Esophagus (tissue), 2 donors: Measurements from ENCODE around the gene BCL2. TPM values are rescaled to one million over a fixed set of nuclear protein-coding genes. Genes with fewer than 3 reads are reported as not detected.

Experiments
- H3K27ac ChIP-seq, 2 donors: one replicate each; pipeline ENCODE4 v1.5.1; 2013; ENCODE audit warnings: low read depth in 2 of 2, mild to moderate bottlenecking in 2 of 2, inconsistent platforms in 1 of 2, low read length in 1 of 2, moderate library complexity in 1 of 2
- H3K27me3 ChIP-seq, 2 donors: one replicate each; pipeline ENCODE4 v1.6.1; 2013; ENCODE audit warnings: low read length in 2 of 2, control low read depth in 1 of 2, mild to moderate bottlenecking in 1 of 2; ENCODE audit not compliant: insufficient read depth in 2 of 2, control insufficient read depth in 1 of 2
- H3K36me3 ChIP-seq, 2 donors: one replicate each; pipeline ENCODE4 v1.6.1; 2013; ENCODE audit warnings: low read length in 1 of 2; ENCODE audit not compliant: control insufficient read depth in 2 of 2, insufficient read depth in 2 of 2
- H3K4me1 ChIP-seq, 2 donors: one replicate each; pipeline ENCODE4 v1.6.1; 2013; ENCODE audit warnings: low read length in 1 of 2; ENCODE audit not compliant: control insufficient read depth in 2 of 2, insufficient read depth in 2 of 2
- H3K4me3 ChIP-seq, 2 donors: one replicate each; pipeline ENCODE4 v1.5.1; 2013; ENCODE audit warnings: low read length in 2 of 2, mild to moderate bottlenecking in 2 of 2, low read depth in 1 of 2, moderate library complexity in 1 of 2
- H3K9me3 ChIP-seq, 2 donors: one replicate each; pipeline ENCODE4 v1.6.1; 2013; ENCODE audit warnings: mild to moderate bottlenecking in 2 of 2, low read depth in 1 of 2, low read length in 1 of 2, moderate library complexity in 1 of 2; ENCODE audit not compliant: control insufficient read depth in 2 of 2, insufficient read depth in 1 of 2
- WGBS, 2 donors: extraction: QIAGEN DNeasy Blood & Tissue Kit; methylation state at CpG; one replicate each; pipeline ENCODE4 v1.1.7; 2013; 5-methylcytosine and 5-hydroxymethylcytosine counted together
- polyA plus RNA-seq, 2 donors: library from polyadenylated mRNA; stranded (reverse); fragments of 200-250 nt; gene quantifications; one replicate each; pipeline ENCODE4 v1.2.3, GENCODE V29; 2013
- donor health status: healthy with polysubstance abuse.
- donor health status: Bipolar disorder and iron deficiency.

Gene BCL2
- polyA plus RNA-seq, 2 donors: 1.3 to 1.9 TPM

GRCh38 chr18:63146828-63147409 lies 172.7 kb downstream of the BCL2 start:
- Histone ChIP-seq H3K27ac (no peak overlapping the region), H3K4me1 (peaks cover 0 to 4% of the 10 kb centered on the region in 2 donors), H3K36me3 (no peaks in the 10 kb centered on the region), H3K27me3 (no peaks in the 10 kb centered on the region), H3K9me3 (no peaks in the 10 kb centered on the region), H3K4me3 (no peak overlapping the region)
- 58 to 67% methylated on average over 7 of the region's 7 CpGs for whole genome bisulfite sequencing, 2 donors

GRCh38 chr18:63145851-63146555 lies 173.6 kb downstream of the BCL2 start:
- Histone ChIP-seq H3K36me3 (no peaks in the 10 kb centered on the region), H3K9me3 (no peaks in the 10 kb centered on the region), H3K27ac (peak overlapping the region in 1 of 2 donors; percentile 29), H3K4me1 (no peaks in the 10 kb centered on the region), H3K4me3 (no peak overlapping the region), H3K27me3 (no peaks in the 10 kb centered on the region)
- 58 to 59% methylated on average over 18 of the region's 18 CpGs for WGBS, 2 donors

GRCh38 chr18:63145166-63145850 lies 174.3 kb downstream of the BCL2 start:
- H3K4me3 ChIP-seq: no peak overlapping the region

GRCh38 chr18:63144748-63145147 lies 174.8 kb downstream of the BCL2 start:
- WGBS, 2 donors: 85 to 88% methylated on average over 10 of the region's 10 CpGs
- Histone ChIP-seq H3K27ac (no peak overlapping the region), H3K36me3 (no peaks in the 10 kb centered on the region), H3K4me1 (no peaks in the 10 kb centered on the region), H3K27me3 (no peaks in the 10 kb centered on the region), H3K9me3 (no peaks in the 10 kb centered on the region), H3K4me3 (no peak overlapping the region)

More at GRCh38 chr18:63145166-63145850, 174.3 kb downstream of the BCL2 start:
- Histone ChIP-seq H3K4me1 (no peaks in the 10 kb centered on the region), H3K9me3 (no peaks in the 10 kb centered on the region), H3K27ac (peak overlapping the region in 1 of 2 donors; percentile 29), H3K27me3 (no peaks in the 10 kb centered on the region), H3K36me3 (no peaks in the 10 kb centered on the region)
- WGBS, 2 donors: 73 to 78% methylated on average over 8 of the region's 8 CpGs

- H3K27ac ChIP-seq: no peak overlapping the region
These were observed 176.2 kb downstream of the BCL2 start for GRCh38 chr18:63143330-63143771.

GRCh38 chr18:63142594-63143225 lies 176.9 kb downstream of the BCL2 start:
- no peak overlapping the region for H3K27ac ChIP-seq
- H3K9me3 ChIP-seq: no peaks in the 10 kb centered on the region
- H3K27me3 ChIP-seq: no peaks in the 10 kb centered on the region
- no peaks in the 10 kb centered on the region for H3K36me3 ChIP-seq
- WGBS, 2 donors: 82 to 86% methylated on average over 9 of the region's 9 CpGs
- H3K4me1 ChIP-seq: no peaks in the 10 kb centered on the region
- H3K4me3 ChIP-seq: no peak overlapping the region

More at GRCh38 chr18:63143330-63143771, 176.2 kb downstream of the BCL2 start:
- H3K36me3 ChIP-seq: no peaks in the 10 kb centered on the region
- no peaks in the 10 kb centered on the region for H3K4me1 ChIP-seq
- WGBS, 2 donors: 78 to 83% methylated on average over 11 of the region's 11 CpGs
- H3K27me3 ChIP-seq: no peaks in the 10 kb centered on the region
- H3K9me3 ChIP-seq: no peaks in the 10 kb centered on the region
- no peak overlapping the region for H3K4me3 ChIP-seq

- no peak overlapping the region for H3K4me3 ChIP-seq
- H3K9me3 ChIP-seq: no peaks in the 10 kb centered on the region
- H3K27ac ChIP-seq: no peak overlapping the region
- H3K4me1 ChIP-seq: no peaks in the 10 kb centered on the region
- no peaks in the 10 kb centered on the region for H3K27me3 ChIP-seq
- 72 to 73% methylated on average over 10 of the region's 10 CpGs for WGBS, 2 donors
- no peaks in the 10 kb centered on the region for H3K36me3 ChIP-seq
These were observed 177.8 kb downstream of the BCL2 start for GRCh38 chr18:63141778-63142176.

GRCh38 chr18:63140997-63141777 lies 178.4 kb downstream of the BCL2 start:
- no peak overlapping the region for H3K27ac ChIP-seq

GRCh38 chr18:63140038-63140450 lies 179.5 kb downstream of the BCL2 start:
- no peak overlapping the region for H3K27ac ChIP-seq
- H3K36me3 ChIP-seq: no peaks in the 10 kb centered on the region
- no peak overlapping the region for H3K4me3 ChIP-seq
- H3K27me3 ChIP-seq: no peaks in the 10 kb centered on the region
- H3K4me1 ChIP-seq: no peaks in the 10 kb centered on the region
- no peaks in the 10 kb centered on the region for H3K9me3 ChIP-seq
- WGBS, 2 donors: 83 to 84% methylated on average over 3 of the region's 3 CpGs

More at GRCh38 chr18:63140997-63141777, 178.4 kb downstream of the BCL2 start:
- Histone ChIP-seq H3K27me3 (no peaks in the 10 kb centered on the region), H3K36me3 (no peaks in the 10 kb centered on the region), H3K4me3 (no peak overlapping the region), H3K4me1 (no peaks in the 10 kb centered on the region), H3K9me3 (no peaks in the 10 kb centered on the region)
- 90 to 95% methylated on average over 13 of the region's 13 CpGs for WGBS, 2 donors
